ENCODE measurements around the gene HLA-DRB1.
"Not testable (repeated sequence)": the region's sequence is repeated elsewhere in the genome, so short reads cannot be mapped to it uniquely, and the experiment has no call there.

The HLA-DRB1 gene

DNA sequence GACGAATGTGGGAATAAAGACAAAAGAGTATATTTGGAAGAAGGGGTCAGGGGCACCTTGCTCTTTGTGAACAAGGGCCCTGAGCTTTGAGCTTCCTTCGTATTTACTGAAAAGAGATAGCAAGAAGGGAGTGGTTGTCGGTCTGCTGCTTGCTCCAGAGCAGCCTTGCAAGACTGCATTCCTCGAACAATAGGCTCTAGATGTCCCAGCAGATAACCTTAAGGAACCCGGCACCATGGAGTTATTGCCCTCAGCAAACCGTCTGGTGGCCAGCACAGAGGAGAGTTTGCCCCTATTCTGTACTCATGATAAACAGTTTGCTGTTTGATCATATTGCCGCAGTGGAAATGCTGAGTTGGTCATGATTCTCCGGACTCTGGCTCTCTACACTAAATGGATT is 22.7 kb downstream of the HLA-DRB1 start:
- H3K9ac ChIP-seq (ENCODE audit: low read depth in 1 of 2, low read length in 2 of 2) = no peak overlapping the region
- no peaks in the 10 kb centered on the region for H3K9me3 ChIP-seq (ENCODE audit: control insufficient read depth in 1 of 2, low read length in 2 of 2)
- no peak overlapping the region for H3K4me3 ChIP-seq (ENCODE audit: low read depth in 1 of 2, low read length in 2 of 2)
- H3K27ac ChIP-seq (ENCODE audit: low read depth, low read length) = no peak overlapping the region
- no peaks in the 10 kb centered on the region for H3K4me1 ChIP-seq (ENCODE audit: control insufficient read depth in 1 of 2, insufficient read depth in 2 of 2, low read length in 2 of 2)
- H3K36me3 ChIP-seq (ENCODE audit: control insufficient read depth in 1 of 2, insufficient read depth in 2 of 2, low read length in 2 of 2) = no peaks in the 10 kb centered on the region
- H3K27me3 ChIP-seq (ENCODE audit: control insufficient read depth in 1 of 2, insufficient read depth in 2 of 2, low read length in 2 of 2) = no peaks in the 10 kb centered on the region

DNA sequence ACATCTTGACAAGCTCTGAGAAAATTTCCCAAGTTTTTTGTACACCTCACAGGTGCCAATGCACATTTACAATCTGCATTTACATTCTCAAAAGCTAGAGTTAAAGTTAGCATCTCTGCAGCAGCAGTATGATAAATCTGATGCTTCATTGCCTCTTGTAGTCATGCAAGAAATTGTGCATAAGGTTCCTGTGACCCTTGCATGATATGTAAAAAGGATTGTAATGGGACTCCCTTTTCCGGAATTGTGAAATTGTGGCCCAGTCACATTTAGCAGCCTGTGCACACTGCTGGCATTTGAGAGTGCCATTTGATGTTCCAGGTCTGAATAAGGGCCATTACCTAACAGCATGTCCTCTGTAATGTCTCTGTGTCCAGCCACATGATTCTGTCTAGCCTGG is 24.1 kb downstream of the HLA-DRB1 start:
- Histone ChIP-seq H3K9ac (ENCODE audit: low read depth in 1 of 2, low read length in 2 of 2) (no peak overlapping the region), H3K4me1 (ENCODE audit: control insufficient read depth in 1 of 2, insufficient read depth in 2 of 2, low read length in 2 of 2) (no peaks in the 10 kb centered on the region), H3K27me3 (ENCODE audit: control insufficient read depth in 1 of 2, insufficient read depth in 2 of 2, low read length in 2 of 2) (no peaks in the 10 kb centered on the region), H3K27ac (ENCODE audit: low read depth, low read length) (no peak overlapping the region), H3K9me3 (ENCODE audit: control insufficient read depth in 1 of 2, low read length in 2 of 2) (no peaks in the 10 kb centered on the region), H3K36me3 (ENCODE audit: control insufficient read depth in 1 of 2, insufficient read depth in 2 of 2, low read length in 2 of 2) (no peaks in the 10 kb centered on the region), H3K4me3 (ENCODE audit: low read depth in 1 of 2, low read length in 2 of 2) (no peak overlapping the region)

DNA sequence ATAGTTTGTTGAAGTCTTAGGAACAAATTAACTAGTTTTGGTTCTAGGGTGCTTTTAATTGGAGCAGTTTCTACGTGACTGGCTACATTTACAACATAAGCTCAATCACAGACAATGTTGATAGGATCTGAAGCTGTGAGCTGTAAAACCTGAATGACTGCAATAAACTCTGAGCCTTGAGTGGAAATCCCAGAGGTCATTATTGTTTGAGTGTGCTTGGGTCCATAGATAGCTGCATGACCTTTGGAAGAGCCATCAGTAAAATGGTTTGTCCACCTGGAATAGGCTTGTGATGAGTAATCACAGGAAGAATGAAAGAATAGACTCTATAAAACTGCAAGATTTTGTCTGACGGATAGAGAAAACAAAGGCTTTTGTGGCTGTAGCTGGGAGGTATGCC is 26.7 kb downstream of the HLA-DRB1 start:
- no peaks in the 10 kb centered on the region for H3K9me3 ChIP-seq (ENCODE audit: control insufficient read depth in 1 of 2, low read length in 2 of 2)
- no peaks in the 10 kb centered on the region for H3K36me3 ChIP-seq (ENCODE audit: control insufficient read depth in 1 of 2, insufficient read depth in 2 of 2, low read length in 2 of 2)
- no peak overlapping the region for H3K27ac ChIP-seq (ENCODE audit: low read depth, low read length)
- H3K4me3 ChIP-seq (ENCODE audit: low read depth in 1 of 2, low read length in 2 of 2) = no peak overlapping the region
- H3K4me1 ChIP-seq (ENCODE audit: control insufficient read depth in 1 of 2, insufficient read depth in 2 of 2, low read length in 2 of 2) = no peaks in the 10 kb centered on the region
- no peaks in the 10 kb centered on the region for H3K27me3 ChIP-seq (ENCODE audit: control insufficient read depth in 1 of 2, insufficient read depth in 2 of 2, low read length in 2 of 2)
- no peak overlapping the region for H3K9ac ChIP-seq (ENCODE audit: low read depth in 1 of 2, low read length in 2 of 2)

- H3K36me3 ChIP-seq (ENCODE audit: control insufficient read depth in 1 of 2, insufficient read depth in 2 of 2, low read length in 2 of 2) = no peaks in the 10 kb centered on the region
- H3K4me3 ChIP-seq (ENCODE audit: low read depth in 1 of 2, low read length in 2 of 2) = no peak overlapping the region
- no peaks in the 10 kb centered on the region for H3K9me3 ChIP-seq (ENCODE audit: control insufficient read depth in 1 of 2, low read length in 2 of 2)
- no peak overlapping the region for H3K27ac ChIP-seq (ENCODE audit: low read depth, low read length)
- no peaks in the 10 kb centered on the region for H3K4me1 ChIP-seq (ENCODE audit: control insufficient read depth in 1 of 2, insufficient read depth in 2 of 2, low read length in 2 of 2)
- no peak overlapping the region for H3K9ac ChIP-seq (ENCODE audit: low read depth in 1 of 2, low read length in 2 of 2)
- no peaks in the 10 kb centered on the region for H3K27me3 ChIP-seq (ENCODE audit: control insufficient read depth in 1 of 2, insufficient read depth in 2 of 2, low read length in 2 of 2)
These were observed 29.9 kb downstream of the HLA-DRB1 start for GRCh38 chr6:32559747-32560146.

- Histone ChIP-seq H3K27ac (ENCODE audit: low read depth, low read length) (no peak overlapping the region), H3K27me3 (ENCODE audit: control insufficient read depth in 1 of 2, insufficient read depth in 2 of 2, low read length in 2 of 2) (no peaks in the 10 kb centered on the region), H3K4me3 (ENCODE audit: low read depth in 1 of 2, low read length in 2 of 2) (no peak overlapping the region), H3K4me1 (ENCODE audit: control insufficient read depth in 1 of 2, insufficient read depth in 2 of 2, low read length in 2 of 2) (peaks cover 0 to 3% of the 10 kb centered on the region in 2 donors), H3K9ac (ENCODE audit: low read depth in 1 of 2, low read length in 2 of 2) (no peak overlapping the region), H3K36me3 (ENCODE audit: control insufficient read depth in 1 of 2, insufficient read depth in 2 of 2, low read length in 2 of 2) (no peaks in the 10 kb centered on the region), H3K9me3 (ENCODE audit: control insufficient read depth in 1 of 2, low read length in 2 of 2) (no peaks in the 10 kb centered on the region)
These were observed 31.1 kb downstream of the HLA-DRB1 start for GRCh38 chr6:32558426-32559057.

DNA sequence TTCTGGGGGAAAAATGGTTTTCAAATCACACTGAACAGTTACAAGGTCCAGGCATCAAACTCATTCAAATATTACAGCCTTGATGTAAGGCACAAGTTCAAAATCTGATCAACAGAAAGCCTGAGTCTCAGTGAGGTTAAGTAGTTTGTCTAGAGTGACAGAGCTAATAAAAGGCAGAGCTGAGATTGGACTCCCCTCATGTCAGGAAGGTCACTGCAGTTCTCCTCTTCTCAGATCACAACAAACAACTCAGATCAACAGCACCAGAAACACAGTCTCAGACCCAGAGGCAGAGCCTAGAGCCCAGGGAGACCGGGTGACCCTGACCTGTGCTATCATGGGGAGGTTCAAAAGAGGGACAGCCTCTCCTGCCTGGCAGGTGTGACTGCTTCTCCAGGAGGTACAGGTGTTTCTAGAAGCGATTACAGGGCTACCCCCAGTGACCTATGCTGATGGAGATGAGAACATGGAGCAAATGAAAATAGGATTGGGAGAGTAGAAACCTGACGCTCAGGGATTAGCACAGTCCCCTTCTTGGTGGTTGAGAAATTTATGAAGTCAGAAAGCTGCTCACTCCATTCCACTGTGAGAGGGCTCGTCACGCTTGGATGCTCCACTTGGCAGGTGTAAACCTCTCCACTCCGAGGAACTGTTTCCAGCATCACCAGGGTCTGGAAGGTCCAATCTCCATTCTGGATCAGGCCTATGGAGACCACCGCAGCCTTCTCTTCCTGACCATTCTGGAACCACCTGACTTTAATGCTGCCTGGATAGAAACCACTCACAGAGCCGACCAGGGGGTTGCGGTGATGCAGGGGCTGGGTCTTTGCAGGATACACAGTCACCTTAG is 35.3 kb downstream of the HLA-DRB1 start:
- Histone ChIP-seq H3K4me1 (ENCODE audit: control insufficient read depth in 1 of 2, insufficient read depth in 2 of 2, low read length in 2 of 2) (peaks cover 0 to 5% of the 10 kb centered on the region in 2 donors), H3K4me3 (ENCODE audit: low read depth in 1 of 2, low read length in 2 of 2) (no peak overlapping the region), H3K27me3 (ENCODE audit: control insufficient read depth in 1 of 2, insufficient read depth in 2 of 2, low read length in 2 of 2) (no peaks in the 10 kb centered on the region), H3K36me3 (ENCODE audit: control insufficient read depth in 1 of 2, insufficient read depth in 2 of 2, low read length in 2 of 2) (no peaks in the 10 kb centered on the region), H3K27ac (ENCODE audit: low read depth, low read length) (no peak overlapping the region), H3K9ac (ENCODE audit: low read depth in 1 of 2, low read length in 2 of 2) (no peak overlapping the region), H3K9me3 (ENCODE audit: control insufficient read depth in 1 of 2, low read length in 2 of 2) (no peaks in the 10 kb centered on the region)

DNA sequence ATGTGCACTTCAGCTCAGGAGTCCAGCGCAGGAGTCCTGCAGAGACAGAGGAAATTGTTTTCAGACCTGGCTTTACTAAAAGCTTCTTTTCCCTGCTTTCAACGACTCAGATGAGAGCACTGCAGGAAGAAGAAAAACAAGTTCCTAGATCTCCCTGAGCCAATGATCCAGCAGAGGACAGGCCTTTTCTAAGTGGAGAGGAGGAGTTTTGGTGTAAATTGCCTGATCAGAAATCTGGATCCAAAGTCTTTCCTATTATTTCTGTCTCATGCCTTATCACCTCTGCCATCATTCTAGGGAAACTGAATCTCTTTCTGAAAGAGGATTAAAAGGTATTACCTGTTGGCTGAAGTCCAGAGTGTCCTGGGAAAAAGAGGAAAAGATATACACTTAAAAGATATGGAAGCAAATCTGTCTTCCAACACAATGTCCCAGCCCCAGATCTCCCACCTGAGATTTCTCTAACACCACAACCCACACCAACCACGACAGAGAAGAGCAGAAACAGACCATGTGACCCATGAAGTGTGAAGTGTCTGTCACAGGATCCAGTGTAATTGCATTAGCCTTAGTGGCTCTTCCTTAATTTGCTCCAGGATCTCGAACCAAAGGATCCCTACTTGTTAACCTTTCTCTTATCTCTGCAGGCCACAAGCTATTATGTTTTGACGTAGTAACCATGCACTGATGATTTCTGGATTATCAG is 36.5 kb downstream of the HLA-DRB1 start:
- Histone ChIP-seq H3K27me3 (ENCODE audit: control insufficient read depth in 1 of 2, insufficient read depth in 2 of 2, low read length in 2 of 2) (no peaks in the 10 kb centered on the region), H3K9me3 (ENCODE audit: control insufficient read depth in 1 of 2, low read length in 2 of 2) (no peaks in the 10 kb centered on the region), H3K9ac (ENCODE audit: low read depth in 1 of 2, low read length in 2 of 2) (no peak overlapping the region), H3K4me3 (ENCODE audit: low read depth in 1 of 2, low read length in 2 of 2) (no peak overlapping the region), H3K36me3 (ENCODE audit: control insufficient read depth in 1 of 2, insufficient read depth in 2 of 2, low read length in 2 of 2) (no peaks in the 10 kb centered on the region), H3K4me1 (ENCODE audit: control insufficient read depth in 1 of 2, insufficient read depth in 2 of 2, low read length in 2 of 2) (peaks cover 0 to 5% of the 10 kb centered on the region in 2 donors), H3K27ac (ENCODE audit: low read depth, low read length) (no peak overlapping the region)

DNA sequence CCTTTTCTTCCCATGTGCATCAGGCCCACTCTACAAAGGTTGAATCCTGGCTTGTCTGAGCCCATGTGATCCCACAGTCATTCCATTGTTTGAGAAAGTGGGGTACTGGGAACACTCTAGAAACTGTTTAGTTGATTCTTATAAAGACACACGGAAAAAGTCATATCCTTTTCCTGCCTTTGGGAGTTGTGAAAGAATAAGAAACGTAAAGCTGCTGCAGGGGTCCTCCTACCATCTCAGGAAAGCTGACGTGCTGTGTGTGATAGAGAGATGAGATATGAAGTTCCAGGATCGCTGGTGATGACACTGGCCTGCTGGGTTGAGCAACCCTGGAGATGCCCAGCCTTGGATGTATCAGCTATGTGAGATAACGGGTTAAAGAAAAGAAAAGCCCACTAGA is 38.2 kb downstream of the HLA-DRB1 start:
- H3K36me3 ChIP-seq (ENCODE audit: control insufficient read depth in 1 of 2, insufficient read depth in 2 of 2, low read length in 2 of 2) = no peaks in the 10 kb centered on the region
- H3K4me3 ChIP-seq (ENCODE audit: low read depth in 1 of 2, low read length in 2 of 2) = no peak overlapping the region
- H3K4me1 ChIP-seq (ENCODE audit: control insufficient read depth in 1 of 2, insufficient read depth in 2 of 2, low read length in 2 of 2) = peaks cover 0 to 5% of the 10 kb centered on the region in 2 donors
- H3K9ac ChIP-seq (ENCODE audit: low read depth in 1 of 2, low read length in 2 of 2) = no peak overlapping the region
- no peaks in the 10 kb centered on the region for H3K9me3 ChIP-seq (ENCODE audit: control insufficient read depth in 1 of 2, low read length in 2 of 2)
- H3K27me3 ChIP-seq (ENCODE audit: control insufficient read depth in 1 of 2, insufficient read depth in 2 of 2, low read length in 2 of 2) = no peaks in the 10 kb centered on the region
- no peak overlapping the region for H3K27ac ChIP-seq (ENCODE audit: low read depth, low read length)

GRCh38 chr6:32539839-32540238 is 49.8 kb downstream of the HLA-DRB1 start:
- Histone ChIP-seq H3K9me3 (ENCODE audit: control insufficient read depth in 1 of 2, low read length in 2 of 2) (no peaks in the 10 kb centered on the region), H3K9ac (ENCODE audit: low read depth in 1 of 2, low read length in 2 of 2) (no peak overlapping the region), H3K27me3 (ENCODE audit: control insufficient read depth in 1 of 2, insufficient read depth in 2 of 2, low read length in 2 of 2) (no peaks in the 10 kb centered on the region), H3K27ac (ENCODE audit: low read depth, low read length) (no peak overlapping the region), H3K4me1 (ENCODE audit: control insufficient read depth in 1 of 2, insufficient read depth in 2 of 2, low read length in 2 of 2) (no peaks in the 10 kb centered on the region), H3K4me3 (ENCODE audit: low read depth in 1 of 2, low read length in 2 of 2) (no peak overlapping the region), H3K36me3 (ENCODE audit: control insufficient read depth in 1 of 2, insufficient read depth in 2 of 2, low read length in 2 of 2) (no peaks in the 10 kb centered on the region)

- H3K27me3 ChIP-seq (ENCODE audit: control insufficient read depth in 1 of 2, insufficient read depth in 2 of 2, low read length in 2 of 2); H3K9me3 ChIP-seq (ENCODE audit: control insufficient read depth in 1 of 2, low read length in 2 of 2); H3K4me3 ChIP-seq (ENCODE audit: low read depth in 1 of 2, low read length in 2 of 2); H3K9ac ChIP-seq (ENCODE audit: low read depth in 1 of 2, low read length in 2 of 2); H3K27ac ChIP-seq (ENCODE audit: low read depth, low read length); H3K36me3 ChIP-seq (ENCODE audit: control insufficient read depth in 1 of 2, insufficient read depth in 2 of 2, low read length in 2 of 2); H3K4me1 ChIP-seq (ENCODE audit: control insufficient read depth in 1 of 2, insufficient read depth in 2 of 2, low read length in 2 of 2): not testable (repeated sequence)
These were observed 59.2 kb downstream of the HLA-DRB1 start for GRCh38 chr6:32530431-32530793.

Data from duodenal mucosa (tissue), 2 donors.